ENCODE data around the gene MARCHF3.

GRCh38 chr5:127009784-127010183 lies 20.6 kb downstream of the MARCHF3 start:
- no peak for TF ChIP-seq CTCF (conservative IDR thresholded peaks at IDR 0.05)
- no peak for TF ChIP-seq ZFX (IDR thresholded peaks at IDR 0.05)

All from C4-2B (cell line).